Testis (tissue), 3 donors: ENCODE data around the gene ABTB1. TPM values are rescaled to one million over a fixed set of nuclear protein-coding genes. Genes with fewer than 3 reads are reported as not detected.
A peak's percentile ranks its signal among the peaks of the same experiment; 100 is the strongest.
"Not testable (repeated sequence)": the region's sequence is repeated elsewhere in the genome, so short reads cannot be mapped to it uniquely, and the experiment has no call there.

ENCODE experiments used
- DNase-seq: peaks from one replicate; pipeline ENCODE4 v3.0.0-alpha.2; 2019
- H3K27ac ChIP-seq, 2 donors: fragments of 200-600 bp; sonication (generic); one replicate each; pipeline ENCODE4 v1.5.1; 2019
- H3K27me3 ChIP-seq: fragments of 200-600 bp; sonication (generic); one replicate; pipeline ENCODE4 v1.5.1; 2019
- H3K36me3 ChIP-seq: fragments of 200-600 bp; sonication (generic); one replicate; pipeline ENCODE4 v1.5.1; 2017; ENCODE audit warnings: low read depth; ENCODE audit errors: missing control alignments
- H3K4me1 ChIP-seq: fragments of 200-600 bp; sonication (generic); one replicate; pipeline ENCODE4 v1.5.1; 2019
- H3K4me3 ChIP-seq, 2 donors: fragments of 200-600 bp; sonication (generic); one replicate each; pipeline ENCODE4 v1.5.1; 2017 to 2019
- H3K9me3 ChIP-seq: fragments of 200-600 bp; sonication (generic); one replicate; pipeline ENCODE4 v1.5.1; 2017
- POLR2A ChIP-seq: fragments of 450-650 bp; IDR thresholded peaks from one replicate; pipeline ENCODE4 v1.6.1; 2017; ENCODE audit warnings: antibody characterized with exemption, mild to moderate bottlenecking, moderate library complexity
- WGBS, 2 donors: methylation state at CpG; one replicate each; pipeline ENCODE4 v1.1.5; 2018; 5-methylcytosine and 5-hydroxymethylcytosine counted together
- intact Hi-C: fragments of 100-400 bp; cut with DNase I; formaldehyde crosslinking; loops from one replicate; pipeline ENCODE4 v1.15.1; 2023; ENCODE audit warnings: low total_unique reads
- polyA plus RNA-seq: library from polyadenylated mRNA; stranded (reverse); fragments of 350-450 nt; fragmentation: Illumina TruSeq; extraction: RNeasy Lipid Tissue Mini Kit (QIAGEN cat#74804); gene quantifications from one replicate; pipeline ENCODE4 v1.2.3, GENCODE V29; 2014; ENCODE audit warnings: low read depth, low replicate concordance; ENCODE audit not compliant: insufficient read depth
- total RNA-seq, 2 donors: library from RNA; depleted of rRNA; stranded (reverse); fragments of >200 nt; gene quantifications; one replicate each; pipeline ENCODE4 v1.2.3, GENCODE V29; 2016
- TF ChIP-seq, protein P1 (sequence below), 3 experiments: fragments of 450-650 bp in 2 of 3; fragments of 200-600 bp in 1 of 3; sonication (generic) in 1 of 3; IDR thresholded peaks; one replicate each; pipeline ENCODE4 v1.5.1; 2016 to 2019; ENCODE audit warnings: antibody characterized with exemption in 3 of 3, mild to moderate bottlenecking in 2 of 3, moderate library complexity in 1 of 3

ABTB1 gene
- total and polyA plus RNA-seq, 3 donors from 2014 or later = 16.7 to 39.1 (median 28.7) TPM

- Histone ChIP-seq H3K27ac (no peak overlapping the region), H3K27me3 (no peaks in the 10 kb centered on the region), H3K4me1 (peaks cover 42% of the 10 kb centered on the region), H3K36me3 (no peaks in the 10 kb centered on the region), H3K4me3 (no peak overlapping the region), H3K9me3 (no peaks in the 10 kb centered on the region)
- 76 to 84% methylated on average over 9 of the region's 9 CpGs for WGBS, 2 donors
- no peak for DNase-seq
- TF ChIP-seq, protein P1, sequence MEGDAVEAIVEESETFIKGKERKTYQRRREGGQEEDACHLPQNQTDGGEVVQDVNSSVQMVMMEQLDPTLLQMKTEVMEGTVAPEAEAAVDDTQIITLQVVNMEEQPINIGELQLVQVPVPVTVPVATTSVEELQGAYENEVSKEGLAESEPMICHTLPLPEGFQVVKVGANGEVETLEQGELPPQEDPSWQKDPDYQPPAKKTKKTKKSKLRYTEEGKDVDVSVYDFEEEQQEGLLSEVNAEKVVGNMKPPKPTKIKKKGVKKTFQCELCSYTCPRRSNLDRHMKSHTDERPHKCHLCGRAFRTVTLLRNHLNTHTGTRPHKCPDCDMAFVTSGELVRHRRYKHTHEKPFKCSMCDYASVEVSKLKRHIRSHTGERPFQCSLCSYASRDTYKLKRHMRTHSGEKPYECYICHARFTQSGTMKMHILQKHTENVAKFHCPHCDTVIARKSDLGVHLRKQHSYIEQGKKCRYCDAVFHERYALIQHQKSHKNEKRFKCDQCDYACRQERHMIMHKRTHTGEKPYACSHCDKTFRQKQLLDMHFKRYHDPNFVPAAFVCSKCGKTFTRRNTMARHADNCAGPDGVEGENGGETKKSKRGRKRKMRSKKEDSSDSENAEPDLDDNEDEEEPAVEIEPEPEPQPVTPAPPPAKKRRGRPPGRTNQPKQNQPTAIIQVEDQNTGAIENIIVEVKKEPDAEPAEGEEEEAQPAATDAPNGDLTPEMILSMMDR (IDR thresholded peaks at IDR 0.05) = no peak
- no peak for TF ChIP-seq POLR2A
- intact Hi-C loops = no loop called here
Measured at GRCh38 chr3:127699416-127700300, 26.9 kb downstream of the ABTB1 start.

- no peak overlapping the region for H3K27ac ChIP-seq
- WGBS, 2 donors = 76 to 83% methylated on average over 3 to 5 of the region's 5 CpGs
Measured at GRCh38 chr3:127700406-127700805, 27.7 kb downstream of the ABTB1 start.

GRCh38 chr3:127701280-127701911 is 28.6 kb downstream of the ABTB1 start:
- Histone ChIP-seq H3K9me3 (no peaks in the 10 kb centered on the region), H3K4me3 (no peak overlapping the region), H3K4me1 (peaks cover 40% of the 10 kb centered on the region), H3K36me3 (no peaks in the 10 kb centered on the region), H3K27me3 (no peaks in the 10 kb centered on the region), H3K27ac (peak overlapping the region in 1 of 2 donors; percentile 5)
- no peak for DNase-seq
- TF ChIP-seq, protein P1 (IDR thresholded peaks at IDR 0.05) = no peak
- no peak for TF ChIP-seq POLR2A
- 62 to 66% methylated on average over 11 of the region's 11 CpGs for WGBS, 2 donors
- intact Hi-C loops = no loop called here

More at GRCh38 chr3:127700406-127700805, 27.7 kb downstream of the ABTB1 start:
- Histone ChIP-seq H3K4me1 (peaks cover 42% of the 10 kb centered on the region), H3K4me3 (no peak overlapping the region), H3K27me3 (no peaks in the 10 kb centered on the region), H3K36me3 (no peaks in the 10 kb centered on the region), H3K9me3 (no peaks in the 10 kb centered on the region)
- DNase-seq = no peak
- TF ChIP-seq, protein P1 (IDR thresholded peaks at IDR 0.05) = no peak
- TF ChIP-seq POLR2A = no peak
- intact Hi-C loops = no loop called here

- DNase-seq = no peak
- no peak overlapping the region for H3K4me3 ChIP-seq
- TF ChIP-seq POLR2A = no peak
- TF ChIP-seq, protein P1 (IDR thresholded peaks at IDR 0.05) = no peak
- intact Hi-C loops = no loop called here
- H3K9me3 ChIP-seq = no peaks in the 10 kb centered on the region
- H3K4me1 ChIP-seq = peaks cover 33% of the 10 kb centered on the region
- no peaks in the 10 kb centered on the region for H3K27me3 ChIP-seq
- 63 to 65% methylated on average over 4 of the region's 4 CpGs for WGBS, 2 donors
- peak overlapping the region in 1 of 2 donors; percentile 5 for H3K27ac ChIP-seq
- H3K36me3 ChIP-seq = no peaks in the 10 kb centered on the region
Measured at GRCh38 chr3:127702151-127702578, 29.4 kb downstream of the ABTB1 start.

DNA sequence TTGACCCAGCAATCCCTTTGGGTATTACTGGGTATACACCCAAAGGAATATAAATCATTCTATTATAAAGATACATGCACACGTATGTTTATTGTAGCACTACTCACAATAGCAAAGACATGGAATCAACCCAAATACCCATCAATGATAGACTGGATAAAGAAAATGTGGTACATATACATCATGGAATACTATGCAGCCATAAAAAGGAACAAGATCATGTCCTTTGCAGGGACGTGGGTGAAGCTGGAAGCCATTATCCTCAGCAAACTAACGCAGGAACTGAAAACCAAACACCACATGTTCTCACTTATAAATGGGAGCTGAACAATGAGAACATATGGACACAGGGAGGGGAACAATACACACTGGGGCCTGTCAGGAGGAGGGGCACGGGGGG is 32.1 kb downstream of the ABTB1 start:
- DNase-seq, H3K27me3 ChIP-seq, intact Hi-C loops, H3K9me3 ChIP-seq, H3K36me3 ChIP-seq, H3K27ac ChIP-seq, H3K4me3 ChIP-seq: not testable (repeated sequence)
- H3K4me1 ChIP-seq = peaks cover 21% of the 10 kb centered on the region
- WGBS, 2 donors = 89 to 90% methylated on average over 3 to 4 of the region's 4 CpGs
